Thoracic aorta (tissue), 2 donors: ENCODE results near the gene ZNF19. TPM values are rescaled to one million over a fixed set of nuclear protein-coding genes. Genes with fewer than 3 reads are reported as not detected.

Experiments
- ATAC-seq: fragments of 150-250 bp; one replicate; pipeline ENCODE4 v1.8.0; 2017; ENCODE audit warnings: low read depth; ENCODE audit not compliant: insufficient number of reproducible peaks, low FRiP score
- DNase-seq: peaks from one replicate; pipeline ENCODE4 v3.0.0-alpha.2; 2020; ENCODE audit warnings: low spot score
- H3K27ac ChIP-seq, 2 donors: fragments of 200-600 bp; sonication (generic); 1 replicate in 1 of 2; 2 replicates in 1 of 2; pipeline ENCODE4 v1.5.1; 2016; ENCODE audit warnings: mild to moderate bottlenecking in 2 of 2, moderate library complexity in 2 of 2
- H3K27me3 ChIP-seq: fragments of 200-600 bp; sonication (generic); replicated peaks from 2 replicates; pipeline ENCODE4 v1.6.0; 2016; ENCODE audit warnings: mild to moderate bottlenecking; ENCODE audit not compliant: insufficient read depth
- H3K36me3 ChIP-seq: fragments of 200-600 bp; sonication (generic); one replicate; pipeline ENCODE4 v1.5.1; 2016
- H3K4me1 ChIP-seq, 2 donors: fragments of 200-600 bp; sonication (generic); 1 replicate in 1 of 2; 2 replicates in 1 of 2; pipeline versions ENCODE4 v1.5.1 to v1.6.0; 2016; ENCODE audit warnings: low read depth in 2 of 2, mild to moderate bottlenecking in 1 of 2; ENCODE audit not compliant: control insufficient read depth in 1 of 2
- H3K4me3 ChIP-seq: fragments of 200-600 bp; sonication (generic); 2 replicates; pipeline ENCODE4 v1.5.1; 2016; ENCODE audit warnings: mild to moderate bottlenecking
- H3K9me3 ChIP-seq: fragments of 200-600 bp; sonication (generic); 2 replicates; pipeline ENCODE4 v1.5.1; 2016
- CTCF ChIP-seq: fragments of 200-600 bp; sonication (generic); IDR thresholded peaks from one replicate; pipeline ENCODE4 v1.5.1; 2019; ENCODE audit warnings: antibody characterized with exemption
- total RNA-seq, 2 donors: library from RNA; depleted of rRNA; stranded (reverse); fragments of >200 nt; gene quantifications; one replicate each; pipeline versions ENCODE4 v1.1.0 to v1.2.3, GENCODE V29; 2016

The ZNF19 gene
- total RNA-seq, 2 donors from 2014 or later, result 3.7 to 9.0 TPM

DNA sequence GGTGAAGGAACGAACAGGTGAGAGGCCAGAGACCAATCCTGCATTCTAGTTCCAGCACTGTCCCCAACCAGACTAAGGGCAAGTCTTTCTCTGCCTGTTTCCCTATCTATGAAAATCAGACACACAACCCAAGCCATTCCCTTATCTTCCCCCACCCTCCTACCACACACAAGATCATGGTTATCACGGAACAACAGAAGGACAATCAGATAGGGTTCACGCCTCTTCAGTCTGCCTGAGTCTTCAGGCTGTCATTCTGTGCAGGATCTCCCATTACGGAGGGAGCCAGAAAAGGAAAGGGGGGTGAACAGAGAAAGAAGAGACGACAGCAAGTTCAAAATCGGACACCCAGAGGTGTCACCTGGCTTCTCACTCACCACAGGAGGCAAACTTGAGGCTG lies 58.4 kb downstream of the ZNF19 start:
- Histone ChIP-seq H3K4me1 (no peaks in the 10 kb centered on the region), H3K27ac (no peak overlapping the region), H3K36me3 (no peaks in the 10 kb centered on the region), H3K9me3 (no peaks in the 10 kb centered on the region), H3K27me3 (no peaks in the 10 kb centered on the region), H3K4me3 (no peak overlapping the region)
- DNase-seq, result no peak
- TF ChIP-seq CTCF, result no peak
- no peak for ATAC-seq

GRCh38 chr16:71429581-71429980 lies 59.5 kb downstream of the ZNF19 start:
- Histone ChIP-seq H3K4me1 (no peaks in the 10 kb centered on the region), H3K9me3 (no peaks in the 10 kb centered on the region), H3K4me3 (no peak overlapping the region), H3K27ac (no peak overlapping the region), H3K27me3 (no peaks in the 10 kb centered on the region), H3K36me3 (no peaks in the 10 kb centered on the region)
- ATAC-seq (no peak), DNase-seq (no peak)
- no peak for TF ChIP-seq CTCF

DNA sequence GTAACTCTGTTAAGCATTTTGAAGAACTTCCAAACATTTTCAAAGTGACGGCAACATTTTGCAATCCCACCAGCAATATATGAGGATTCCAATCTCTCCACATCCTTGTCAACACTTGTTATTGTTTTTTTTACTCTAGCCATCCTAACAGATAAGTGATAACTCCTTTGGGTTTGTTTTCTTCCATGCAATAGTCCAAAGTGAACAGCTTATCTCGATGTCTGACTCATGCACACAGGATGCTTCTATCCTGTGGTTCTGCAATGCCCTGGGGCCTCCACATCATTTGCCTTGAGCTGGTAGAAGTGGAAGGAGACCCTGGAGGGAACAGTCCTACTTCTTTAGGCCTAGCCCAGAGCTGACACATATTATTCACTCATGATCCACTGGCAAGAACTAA lies 60.2 kb downstream of the ZNF19 start:
- H3K27ac ChIP-seq, result no peak overlapping the region
- H3K36me3 ChIP-seq, result no peaks in the 10 kb centered on the region
- H3K9me3 ChIP-seq, result no peaks in the 10 kb centered on the region
- no peak for TF ChIP-seq CTCF
- DNase-seq, result no peak
- H3K27me3 ChIP-seq, result no peaks in the 10 kb centered on the region
- H3K4me3 ChIP-seq, result no peak overlapping the region
- no peaks in the 10 kb centered on the region for H3K4me1 ChIP-seq
- ATAC-seq, result no peak

GRCh38 chr16:71428385-71428784 lies 60.7 kb downstream of the ZNF19 start:
- Histone ChIP-seq H3K36me3 (no peaks in the 10 kb centered on the region), H3K27me3 (no peaks in the 10 kb centered on the region), H3K4me1 (no peaks in the 10 kb centered on the region), H3K27ac (no peak overlapping the region), H3K4me3 (no peak overlapping the region), H3K9me3 (no peaks in the 10 kb centered on the region)
- no peak for TF ChIP-seq CTCF
- no peak for DNase-seq
- ATAC-seq, result no peak

- no peaks in the 10 kb centered on the region for H3K36me3 ChIP-seq
- no peak for ATAC-seq
- no peak overlapping the region for H3K4me3 ChIP-seq
- DNase-seq, result no peak
- no peak for TF ChIP-seq CTCF
- H3K4me1 ChIP-seq, result no peaks in the 10 kb centered on the region
- no peak overlapping the region for H3K27ac ChIP-seq
- H3K9me3 ChIP-seq, result no peaks in the 10 kb centered on the region
- no peaks in the 10 kb centered on the region for H3K27me3 ChIP-seq
Observed at GRCh38 chr16:71426880-71427615, 62.1 kb downstream of the ZNF19 start.
